ENCODE results near the gene TPM1. TPM values are rescaled to one million over a fixed set of nuclear protein-coding genes. Genes with fewer than 3 reads are reported as not detected.

Gene TPM1
- total RNA-seq, 1 experiment from 2014 or later, result 436 TPM

DNA sequence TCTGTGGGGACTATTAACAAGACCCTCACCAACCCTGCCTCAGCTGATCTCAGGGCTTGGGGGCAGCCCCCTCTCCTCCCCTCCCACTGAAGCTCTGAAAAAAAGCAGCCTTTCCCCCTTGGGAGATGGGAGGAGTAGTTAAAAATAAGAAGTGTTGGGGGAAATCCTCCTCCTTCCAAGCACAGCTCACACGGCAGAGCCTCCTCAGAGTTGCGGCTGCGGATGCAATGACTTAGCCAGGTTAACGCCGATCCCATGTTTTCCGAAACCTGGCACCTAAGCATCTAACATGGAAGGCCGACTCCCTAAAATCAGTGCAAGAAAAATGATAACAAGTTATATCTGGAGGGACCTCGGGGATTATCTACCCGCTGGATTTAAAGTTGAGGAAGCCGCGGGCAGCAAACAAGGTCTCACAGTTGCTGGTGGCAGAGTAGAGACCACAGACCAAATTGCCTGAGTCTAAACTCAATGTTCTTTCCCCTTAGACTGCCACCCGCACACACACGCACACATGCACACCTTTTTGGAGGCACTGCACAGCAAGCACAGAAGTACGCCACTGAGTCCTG lies 1.1 kb upstream of the TPM1 start:
- DNase-seq (ENCODE audit: low spot score), result no peak

DNA sequence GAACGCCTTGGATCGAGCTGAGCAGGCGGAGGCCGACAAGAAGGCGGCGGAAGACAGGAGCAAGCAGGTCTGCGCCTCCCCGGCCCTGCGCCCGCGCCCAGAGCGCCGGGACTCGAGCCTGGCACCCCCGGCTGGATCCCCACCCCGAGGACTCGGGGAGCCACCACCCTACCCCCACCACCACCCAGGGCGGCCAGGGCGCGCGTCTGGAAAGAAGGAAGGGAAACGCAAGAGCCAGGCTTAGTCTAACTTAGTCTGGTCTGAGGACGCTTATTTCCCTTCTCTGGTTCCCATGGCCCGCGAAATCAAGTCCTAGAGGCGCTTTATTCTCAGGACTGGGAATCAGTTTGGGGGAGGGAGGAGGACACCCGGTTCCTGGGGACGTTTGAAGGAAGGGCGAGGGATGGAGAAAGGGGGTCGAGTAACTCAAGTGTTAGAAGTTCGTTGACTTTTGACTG lies 359 bp downstream of the TPM1 start:
- no peak for DNase-seq (ENCODE audit: low spot score)

DNA sequence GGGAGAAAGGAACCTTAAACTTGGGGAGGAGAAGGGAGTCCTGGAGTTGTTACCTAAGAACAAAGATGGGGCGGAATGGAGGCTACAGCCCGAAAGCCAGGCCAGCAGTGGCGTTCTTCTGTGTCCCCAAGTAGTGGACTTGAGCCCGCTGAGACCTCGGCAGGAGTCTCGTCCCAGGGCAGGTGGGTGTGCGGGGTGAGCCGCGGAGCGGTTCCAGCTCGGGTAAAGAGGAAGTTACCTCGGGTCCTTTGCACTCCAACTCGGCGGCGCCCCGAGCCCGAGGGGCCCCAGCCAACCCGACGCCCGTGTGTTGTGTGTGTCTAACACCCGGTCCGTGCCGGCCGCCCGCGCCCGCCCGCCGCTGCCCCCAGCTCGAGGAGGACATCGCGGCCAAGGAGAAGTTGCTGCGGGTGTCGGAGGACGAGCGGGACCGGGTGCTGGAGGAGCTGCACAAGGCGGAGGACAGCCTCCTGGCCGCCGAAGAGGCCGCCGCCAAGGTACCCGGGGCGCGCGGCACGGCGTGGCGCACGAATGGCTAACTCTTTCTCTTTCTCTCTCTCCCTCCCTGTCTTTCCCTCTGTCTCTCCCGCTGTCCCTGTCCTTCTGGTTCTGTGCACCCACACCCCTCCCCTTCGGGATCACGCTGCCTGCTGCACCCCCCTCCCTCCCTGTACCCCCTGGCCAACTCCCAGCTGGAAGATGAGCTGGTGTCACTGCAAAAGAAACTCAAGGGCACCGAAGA lies 959 bp downstream of the TPM1 start:
- DNase-seq (ENCODE audit: low spot score), result no peak

DNA sequence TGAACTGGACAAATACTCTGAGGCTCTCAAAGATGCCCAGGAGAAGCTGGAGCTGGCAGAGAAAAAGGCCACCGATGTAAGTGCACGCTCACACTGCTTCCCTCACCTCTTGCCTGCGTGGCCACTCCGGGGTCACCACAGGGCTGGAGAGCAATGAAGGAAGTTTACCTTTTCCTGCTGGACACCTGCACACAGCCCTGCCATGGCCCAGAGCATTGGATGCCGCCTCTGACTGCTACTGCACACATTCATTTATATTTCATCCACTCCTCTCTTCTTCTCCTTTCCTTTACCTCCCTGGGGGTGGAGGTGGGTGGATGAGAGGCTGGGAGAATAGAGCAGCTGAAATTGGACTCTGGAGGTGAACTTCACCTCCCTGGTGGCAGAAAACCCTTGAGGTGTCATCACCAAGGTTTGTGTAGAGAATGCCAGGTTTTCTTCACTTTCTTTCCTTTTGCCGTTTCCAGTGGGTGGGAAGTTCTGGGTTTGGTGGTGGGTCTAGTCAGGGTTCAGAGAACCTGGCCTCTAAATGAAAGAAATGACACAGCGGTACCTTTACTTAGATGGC lies 1.6 kb downstream of the TPM1 start:
- no peak for DNase-seq (ENCODE audit: low spot score)

DNA sequence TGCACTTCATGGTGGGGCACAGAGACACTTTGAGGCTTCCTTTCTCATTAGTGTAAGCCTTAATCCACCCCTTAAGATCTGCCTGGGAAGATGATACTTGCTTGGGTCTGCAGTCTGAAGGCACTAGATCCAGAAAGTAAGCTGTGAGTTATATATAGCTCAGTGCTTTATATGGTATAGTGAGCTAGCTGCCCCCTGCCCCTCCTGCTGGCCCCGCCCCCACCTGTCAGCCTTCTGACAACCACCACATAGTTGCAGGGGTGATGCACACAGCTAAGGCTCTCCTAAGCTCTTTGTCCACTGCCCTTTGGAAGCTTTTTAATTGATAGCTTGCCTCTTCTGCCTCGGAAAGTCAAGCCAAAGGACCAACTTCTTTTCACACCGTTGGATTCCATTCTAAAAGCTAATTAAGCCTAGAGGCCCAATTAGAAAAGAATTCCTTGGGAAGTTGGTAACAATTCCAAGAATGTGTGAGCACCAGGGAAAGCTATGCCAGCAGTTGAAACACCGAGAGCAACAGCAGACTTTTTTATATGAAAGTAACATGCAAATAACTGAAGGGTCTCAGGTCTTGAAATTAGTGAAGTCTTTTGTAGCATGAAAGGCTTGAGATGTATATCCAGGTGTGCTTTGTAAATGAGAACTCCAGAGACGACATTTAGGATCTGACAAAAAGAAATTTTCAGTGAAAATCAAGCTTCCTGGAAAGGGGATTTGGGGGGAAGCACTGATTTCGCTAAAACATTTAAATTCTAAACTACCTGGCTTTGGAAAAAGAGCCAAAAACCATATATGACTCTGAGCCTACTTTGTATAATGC lies 2.3 kb downstream of the TPM1 start:
- DNase-seq (ENCODE audit: low spot score), result peak; percentile 36

DNA sequence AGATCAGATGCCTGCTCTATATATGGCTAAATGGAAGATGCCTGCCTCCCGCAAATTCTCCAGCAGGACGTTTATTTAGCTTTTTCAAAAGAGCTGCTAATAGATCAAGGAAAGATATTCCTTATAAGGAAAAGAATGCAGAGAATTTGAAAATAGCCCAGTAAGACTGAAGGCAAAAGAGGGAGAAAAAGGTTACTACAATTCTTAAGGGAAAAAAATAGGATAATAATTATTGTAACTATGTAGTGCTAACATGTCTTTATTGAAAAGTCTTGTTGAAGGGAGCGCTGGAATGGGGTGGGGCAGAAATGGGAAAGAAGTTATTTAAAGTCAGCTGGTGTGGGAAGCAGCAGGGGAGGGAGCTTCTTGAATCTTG lies 2.9 kb downstream of the TPM1 start:
- no peak for DNase-seq (ENCODE audit: low spot score)

DNA sequence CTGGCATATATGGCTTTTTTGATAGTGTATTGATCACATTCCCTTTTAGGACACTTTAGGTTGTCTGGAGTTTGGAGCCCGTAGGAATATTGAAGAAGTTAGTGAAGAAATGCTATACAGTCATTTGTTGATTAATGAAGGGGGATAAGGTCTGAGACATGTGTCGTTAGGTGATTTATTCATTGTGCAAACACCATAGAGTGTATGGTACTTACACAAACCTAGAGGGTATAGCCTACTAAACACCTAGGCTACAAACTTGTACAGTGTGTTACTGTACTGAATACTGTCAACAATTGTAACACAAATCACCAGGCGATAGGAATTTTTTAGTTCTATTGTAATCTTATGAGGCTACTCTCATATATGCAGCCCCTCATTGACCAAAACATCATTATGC lies 3.3 kb downstream of the TPM1 start:
- DNase-seq (ENCODE audit: low spot score), result no peak

DNA sequence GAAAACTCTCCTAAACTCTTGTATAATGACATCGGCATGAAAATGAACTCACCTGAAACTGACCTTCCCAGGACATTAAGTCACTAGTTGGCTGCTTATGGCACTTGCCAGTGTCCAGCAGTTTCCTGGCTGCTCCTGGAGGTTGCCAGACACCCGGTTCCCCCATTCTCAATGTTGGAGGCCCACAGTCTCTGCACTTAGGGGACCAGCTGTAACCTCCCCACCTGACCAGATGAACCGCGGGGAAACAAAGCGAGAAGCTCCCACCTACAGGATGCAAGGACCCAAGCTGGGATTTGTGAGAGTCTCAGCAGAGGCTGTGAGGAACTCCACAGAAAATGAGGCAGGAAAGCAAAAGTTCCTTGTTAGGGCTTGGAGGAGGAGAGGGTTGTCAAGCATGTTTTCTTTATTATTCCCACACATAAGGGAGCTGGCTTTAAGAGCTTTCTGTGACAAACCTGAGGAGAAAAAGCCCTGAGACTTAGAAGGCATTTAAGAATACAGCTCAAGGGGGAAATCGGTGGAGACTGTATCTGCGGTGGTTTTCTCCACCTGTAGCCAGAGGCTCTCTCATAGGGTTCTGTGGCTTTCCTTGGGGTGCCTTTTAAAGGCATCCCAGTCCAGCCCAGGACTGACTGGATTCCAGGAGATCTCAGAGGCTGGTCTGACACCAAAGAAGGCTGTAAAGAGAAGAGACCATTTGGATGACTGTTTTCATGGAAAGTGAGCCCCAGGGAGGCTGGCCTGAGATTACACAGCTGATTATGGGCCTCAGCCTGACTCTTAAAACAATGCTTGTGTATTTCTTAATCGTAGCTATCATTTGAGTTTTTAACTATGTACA lies 4.6 kb downstream of the TPM1 start:
- peak; percentile 29 for DNase-seq (ENCODE audit: low spot score)

DNA sequence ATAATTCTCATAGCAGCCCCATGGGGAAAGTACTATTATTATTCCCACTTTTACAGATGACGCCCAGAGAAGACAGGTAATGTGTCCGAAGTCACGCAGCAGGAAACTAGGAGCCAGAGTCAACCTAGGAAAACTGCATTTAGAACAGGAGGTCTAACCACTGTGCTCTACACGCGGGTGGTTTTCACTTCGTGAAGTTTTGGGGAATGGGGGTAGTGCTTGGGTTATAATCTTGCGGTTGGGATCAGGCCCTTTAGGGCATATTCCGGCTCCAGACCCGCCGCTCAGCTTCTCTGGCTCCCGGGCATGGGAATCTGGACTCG lies 5.2 kb downstream of the TPM1 start:
- peak; percentile 27 for DNase-seq (ENCODE audit: low spot score)

DNA sequence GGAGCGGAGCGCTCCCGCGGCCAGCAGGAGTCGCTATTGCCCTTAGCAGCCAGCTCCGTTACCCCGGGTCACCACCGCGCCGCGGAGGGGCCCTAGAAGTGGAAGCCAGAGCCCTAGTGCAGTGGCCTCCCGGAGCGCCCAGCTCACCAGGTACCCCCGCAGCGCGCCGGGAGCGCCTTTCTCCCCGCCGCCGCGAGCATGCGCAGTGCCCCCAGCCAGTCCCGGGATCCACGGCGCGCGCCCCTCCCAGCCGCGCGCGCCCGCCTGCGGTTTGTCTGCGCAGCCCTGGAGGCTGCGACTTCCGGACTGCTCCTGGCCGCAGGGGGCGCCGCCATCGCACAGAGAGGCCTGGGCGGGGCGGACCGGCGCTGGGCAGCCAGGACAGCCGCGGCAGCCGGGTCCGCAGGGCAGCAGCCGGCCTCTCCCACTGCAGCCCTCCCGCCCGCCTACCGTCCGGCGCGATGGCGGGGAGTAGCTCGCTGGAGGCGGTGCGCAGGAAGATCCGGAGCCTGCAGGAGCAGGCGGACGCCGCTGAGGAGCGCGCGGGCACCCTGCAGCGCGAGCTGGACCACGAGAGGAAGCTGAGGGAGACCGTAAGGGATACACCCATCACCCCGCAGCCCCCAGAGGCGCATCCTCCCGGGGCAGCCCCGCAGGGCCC lies 5.7 kb downstream of the TPM1 start:
- DNase-seq (ENCODE audit: low spot score), result peak; percentile 92

DNA sequence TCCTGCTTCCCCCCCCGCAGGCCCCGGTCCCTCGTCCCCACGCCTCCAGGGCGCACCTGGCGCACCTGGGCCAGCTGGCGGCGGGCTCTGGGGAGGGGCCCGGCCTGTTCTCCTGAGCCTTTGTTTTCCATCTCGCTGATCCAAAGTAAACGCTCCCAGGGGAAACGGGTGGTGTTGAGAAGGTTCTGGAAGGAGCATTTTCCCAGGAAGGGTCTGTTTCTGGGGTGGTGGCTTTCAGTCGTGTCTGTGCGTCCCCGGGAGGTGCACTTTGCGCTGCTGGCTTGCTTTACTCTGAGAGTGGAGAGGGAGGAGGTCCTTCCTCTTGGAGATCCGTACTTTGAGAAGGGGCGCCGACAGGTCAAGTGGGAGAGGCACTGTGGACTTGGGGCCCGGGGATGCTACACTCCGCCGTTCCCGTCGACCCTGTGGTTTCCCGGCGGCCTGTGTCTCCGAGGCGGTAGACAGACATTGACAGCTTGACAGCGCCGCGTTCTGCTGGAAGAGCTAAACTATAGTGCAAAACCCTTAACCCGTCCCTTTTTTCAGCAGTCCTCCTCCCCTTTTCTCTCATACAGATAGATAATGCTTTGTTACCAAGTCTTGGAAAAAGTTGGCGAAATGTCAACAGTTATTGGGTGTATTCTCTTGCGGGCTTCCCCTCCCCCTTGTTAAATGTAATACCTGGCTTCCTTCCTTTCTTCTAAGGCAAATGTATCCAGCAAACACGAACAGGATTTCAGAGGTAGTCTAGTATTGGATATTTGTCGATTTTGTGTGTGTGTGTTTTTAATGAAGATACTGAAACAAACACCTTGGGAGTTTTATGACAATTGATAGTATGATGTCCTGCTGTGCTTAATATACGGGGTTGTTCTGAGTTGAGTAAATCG lies 6.5 kb downstream of the TPM1 start:
- peak; percentile 34 for DNase-seq (ENCODE audit: low spot score)

DNA sequence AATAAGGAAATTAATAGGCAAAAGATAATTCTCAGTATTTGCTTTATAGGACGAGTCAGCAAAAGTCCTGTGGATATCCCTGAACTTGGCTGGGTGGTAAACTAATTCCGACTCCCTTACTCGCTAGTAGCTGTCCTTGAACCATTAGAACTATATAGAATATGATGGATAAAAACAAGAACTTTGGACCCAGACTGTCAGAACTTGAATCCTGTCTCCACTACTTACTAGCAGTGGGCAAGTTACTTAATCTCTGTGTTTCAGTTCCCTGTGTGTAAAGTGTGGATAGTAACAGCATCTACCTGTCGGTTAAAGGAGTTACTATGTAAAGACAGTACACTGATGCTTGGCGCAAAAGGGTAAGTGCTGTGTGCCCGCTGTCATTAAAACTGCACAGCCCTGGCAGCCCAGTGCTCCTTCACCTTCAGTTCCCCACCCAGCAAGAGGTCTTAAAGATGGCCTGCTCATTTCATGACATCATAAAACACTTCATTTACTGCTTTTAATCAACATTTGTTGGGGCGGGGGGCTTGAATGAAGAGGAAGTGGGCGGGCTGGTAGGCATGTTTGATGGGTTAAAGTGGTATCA lies 7.3 kb downstream of the TPM1 start:
- DNase-seq (ENCODE audit: low spot score), result no peak

DNA sequence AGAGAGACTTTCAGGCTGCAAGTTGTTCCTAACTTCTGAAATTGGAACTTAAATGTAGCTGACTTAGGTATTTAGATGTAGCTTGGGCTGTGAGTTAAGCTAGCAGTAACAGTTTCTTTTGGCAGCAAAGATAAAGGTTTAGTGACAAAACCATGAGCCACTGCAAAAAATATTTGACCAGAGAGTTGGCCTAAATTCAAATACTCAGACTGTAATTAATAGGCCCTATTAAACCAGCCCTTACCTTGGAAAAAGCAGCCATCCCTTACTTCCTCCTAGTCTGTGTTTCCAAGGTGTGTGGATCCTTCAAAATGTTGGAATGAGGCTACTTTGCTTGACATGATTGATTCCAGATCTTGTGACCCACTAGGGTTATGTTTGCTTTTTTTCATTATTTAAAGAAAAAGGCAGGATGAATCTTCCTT lies 8.2 kb downstream of the TPM1 start:
- peak; percentile 37 for DNase-seq (ENCODE audit: low spot score)

DNA sequence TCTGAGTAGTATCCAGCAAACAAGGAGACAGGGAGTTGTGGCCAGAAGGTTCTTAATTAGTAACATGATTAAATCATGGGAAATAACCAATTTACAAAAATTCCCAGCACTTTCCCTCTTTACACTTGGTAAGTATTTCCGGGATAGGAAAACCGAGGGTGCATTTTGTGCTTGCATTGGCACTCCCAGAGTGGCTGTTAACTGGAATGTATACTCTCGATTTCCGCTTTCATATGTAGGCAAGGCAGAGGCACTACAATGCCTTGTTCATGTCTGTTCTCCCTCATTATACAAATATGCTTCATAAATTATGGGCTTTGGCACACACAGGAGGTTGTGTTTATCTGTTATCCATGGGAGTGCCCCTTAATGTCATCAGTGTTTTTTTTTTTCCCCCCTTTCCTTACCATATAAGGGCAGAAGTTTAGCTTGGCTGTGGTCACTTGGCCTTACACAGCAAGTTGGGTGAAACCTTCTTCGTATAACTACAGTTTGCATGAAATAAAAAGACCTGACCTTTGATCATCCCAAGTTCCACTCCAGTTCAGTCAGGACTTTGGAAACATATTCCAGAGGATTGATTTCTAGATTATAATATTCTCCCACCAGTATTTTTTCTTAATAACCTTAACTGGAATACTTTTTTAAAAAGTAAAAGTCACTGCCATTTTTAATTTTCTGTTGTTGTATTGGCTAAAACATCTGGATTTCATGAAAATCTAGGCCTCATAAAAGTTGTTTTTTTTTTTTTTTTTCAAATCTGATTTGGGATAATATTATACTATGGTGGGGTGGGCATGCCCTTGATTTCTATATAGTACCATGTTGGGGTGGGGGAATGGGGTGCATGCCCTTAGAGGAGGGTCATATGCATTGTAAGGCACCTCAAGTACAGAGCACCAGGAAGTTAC lies 8.9 kb downstream of the TPM1 start:
- peak; percentile 91 for DNase-seq (ENCODE audit: low spot score)

DNA sequence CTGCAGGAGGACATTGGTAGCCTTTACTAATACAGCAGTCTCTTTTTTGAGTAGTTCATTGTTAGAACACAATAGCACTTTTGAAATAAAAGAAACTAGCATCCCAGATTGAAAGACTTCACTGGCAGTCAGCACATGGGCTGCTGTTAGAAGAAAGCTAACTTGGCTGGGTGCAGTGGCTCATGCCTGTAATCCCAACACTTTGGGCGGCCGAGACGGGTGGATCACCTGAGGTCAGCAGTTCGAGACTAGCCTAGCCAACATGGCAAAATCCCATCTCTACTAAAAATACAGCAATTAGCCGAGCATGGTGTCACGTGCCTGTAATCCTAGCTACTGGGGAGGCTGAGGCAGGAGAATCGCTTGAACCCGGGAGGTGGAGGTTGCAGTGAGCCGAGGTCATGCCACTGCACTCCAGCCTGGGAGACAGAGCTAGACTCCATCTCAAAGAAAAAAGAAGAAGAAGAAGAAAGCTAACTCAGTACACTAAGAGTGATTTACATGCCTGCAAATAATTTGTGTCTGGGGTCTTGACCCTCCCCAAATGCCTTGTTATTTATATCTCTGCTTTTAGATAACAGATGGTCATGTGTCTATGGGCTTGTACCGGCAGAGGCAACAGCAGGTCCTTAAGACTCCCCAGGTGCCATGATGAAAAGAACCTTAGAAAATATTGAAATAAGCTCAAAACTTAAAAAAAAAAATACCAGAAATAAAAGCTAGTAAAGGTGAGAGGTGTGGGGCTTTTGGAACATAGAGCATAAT lies 9.7 kb downstream of the TPM1 start:
- no peak for DNase-seq (ENCODE audit: low spot score)

DNA sequence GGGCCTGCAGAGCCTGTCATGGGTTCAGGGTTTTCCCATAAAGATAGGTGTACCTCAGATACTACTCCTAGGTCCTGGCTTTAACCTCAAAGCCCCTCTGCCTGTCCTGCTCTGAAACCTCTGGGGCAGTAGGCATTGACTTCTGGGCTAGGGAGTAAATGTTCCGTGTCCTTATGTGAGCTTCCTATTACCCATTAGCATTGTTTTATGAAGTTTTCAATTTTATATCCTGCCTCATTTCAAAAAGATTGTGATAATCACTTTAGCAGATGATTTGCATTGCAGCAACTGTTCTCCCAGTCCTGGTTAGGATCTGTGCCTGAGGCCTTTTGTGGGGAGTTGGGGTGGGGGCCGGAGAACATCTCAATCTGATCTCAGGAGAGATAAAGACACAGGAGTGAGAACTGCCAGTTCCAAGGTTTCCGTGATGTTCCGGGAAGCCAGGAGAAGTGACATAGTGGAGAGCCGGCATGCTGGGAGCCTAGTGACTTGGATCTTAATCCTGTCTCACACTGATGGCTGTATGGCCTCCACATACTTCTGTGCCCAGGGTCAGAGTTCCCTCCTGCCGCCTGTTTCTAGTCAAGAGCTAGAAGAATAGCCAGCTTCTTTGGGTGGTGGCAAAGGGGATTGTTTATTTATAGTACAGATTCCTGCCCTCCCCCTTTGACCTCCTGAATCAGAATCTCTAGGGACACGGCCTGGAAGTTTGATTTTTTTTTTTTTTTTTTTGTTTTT lies 10.6 kb downstream of the TPM1 start:
- peak; percentile 64 for DNase-seq (ENCODE audit: low spot score)

DNA sequence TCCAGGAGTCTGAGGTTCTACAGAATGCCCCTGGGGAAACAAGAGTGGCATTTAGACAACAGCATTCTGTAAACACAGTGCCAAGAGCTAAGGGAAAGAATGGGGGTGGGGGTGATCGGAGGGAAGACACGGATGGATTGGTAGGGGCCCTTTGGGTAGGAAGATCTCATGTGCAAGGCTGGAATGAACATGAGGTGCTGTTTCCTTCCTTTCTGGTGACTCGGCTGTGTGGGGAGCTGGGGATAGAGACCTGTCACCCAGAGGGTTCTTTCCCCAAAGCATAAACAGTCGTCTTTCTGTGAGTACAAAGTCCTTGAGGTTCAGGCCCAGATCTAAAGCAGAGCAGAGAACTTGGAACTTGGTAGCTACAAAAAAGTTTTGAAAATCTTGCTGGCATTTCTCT lies 11.7 kb downstream of the TPM1 start:
- no peak for DNase-seq (ENCODE audit: low spot score)
